ENCODE measurements around the gene GPR39.

The GPR39 gene

DNA sequence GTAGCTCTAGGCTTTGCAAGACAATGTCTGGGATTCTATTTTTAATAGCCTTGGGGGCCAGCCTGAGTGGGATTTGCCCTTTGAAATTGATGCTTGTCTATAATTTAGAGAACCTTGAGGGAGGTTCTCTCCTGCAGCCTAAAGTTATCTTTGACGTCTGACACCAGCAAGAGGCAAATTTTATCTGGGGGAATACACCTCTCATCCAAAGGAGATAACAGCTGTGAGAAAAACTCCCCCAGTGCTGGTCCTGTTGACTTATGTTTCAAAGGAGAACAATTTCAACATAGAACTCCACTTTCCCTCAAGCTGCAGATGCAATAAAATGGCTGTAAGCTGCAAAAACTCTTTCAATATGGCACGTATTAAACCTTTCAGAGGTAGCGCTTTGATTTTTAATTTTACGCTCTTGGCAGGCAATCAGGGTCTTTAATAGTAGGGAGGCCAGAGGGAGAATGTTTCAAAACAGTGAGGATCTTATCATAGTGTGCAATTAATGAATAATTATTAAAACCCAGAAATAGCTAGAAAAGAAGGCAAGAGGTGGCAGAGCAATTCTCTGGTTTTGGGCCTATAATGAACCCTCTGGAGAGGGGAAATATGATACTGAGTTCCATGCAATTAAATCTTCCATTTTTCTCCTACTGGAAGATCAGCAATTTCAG, 191.0 kb downstream of the GPR39 start:
- DNase-seq: no peak

DNA sequence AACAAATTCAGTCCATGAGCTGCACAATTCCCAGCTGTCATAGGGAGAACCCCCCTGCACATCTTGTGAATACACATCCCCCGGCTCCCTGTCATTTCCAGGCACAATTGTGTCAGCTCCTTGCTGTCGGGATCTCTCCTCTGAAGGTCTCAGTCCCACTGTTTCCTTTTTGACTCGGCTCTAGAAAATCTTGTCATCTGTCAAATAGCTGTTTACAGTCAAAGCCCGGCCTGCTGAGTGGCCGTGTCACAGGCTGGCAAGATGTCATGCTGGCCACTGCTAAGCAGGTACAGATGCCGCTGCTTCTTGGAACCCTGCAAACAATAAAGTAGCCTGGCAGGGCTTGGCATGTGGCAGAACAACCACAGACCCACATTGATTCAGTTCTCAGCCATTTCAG, 191.7 kb downstream of the GPR39 start:
- no peak for DNase-seq

GRCh38 chr2:132609101-132609890, 192.7 kb downstream of the GPR39 start:
- DNase-seq: no peak

- DNase-seq: no peak
These were observed 195.1 kb downstream of the GPR39 start for GRCh38 chr2:132611719-132612118.

DNA sequence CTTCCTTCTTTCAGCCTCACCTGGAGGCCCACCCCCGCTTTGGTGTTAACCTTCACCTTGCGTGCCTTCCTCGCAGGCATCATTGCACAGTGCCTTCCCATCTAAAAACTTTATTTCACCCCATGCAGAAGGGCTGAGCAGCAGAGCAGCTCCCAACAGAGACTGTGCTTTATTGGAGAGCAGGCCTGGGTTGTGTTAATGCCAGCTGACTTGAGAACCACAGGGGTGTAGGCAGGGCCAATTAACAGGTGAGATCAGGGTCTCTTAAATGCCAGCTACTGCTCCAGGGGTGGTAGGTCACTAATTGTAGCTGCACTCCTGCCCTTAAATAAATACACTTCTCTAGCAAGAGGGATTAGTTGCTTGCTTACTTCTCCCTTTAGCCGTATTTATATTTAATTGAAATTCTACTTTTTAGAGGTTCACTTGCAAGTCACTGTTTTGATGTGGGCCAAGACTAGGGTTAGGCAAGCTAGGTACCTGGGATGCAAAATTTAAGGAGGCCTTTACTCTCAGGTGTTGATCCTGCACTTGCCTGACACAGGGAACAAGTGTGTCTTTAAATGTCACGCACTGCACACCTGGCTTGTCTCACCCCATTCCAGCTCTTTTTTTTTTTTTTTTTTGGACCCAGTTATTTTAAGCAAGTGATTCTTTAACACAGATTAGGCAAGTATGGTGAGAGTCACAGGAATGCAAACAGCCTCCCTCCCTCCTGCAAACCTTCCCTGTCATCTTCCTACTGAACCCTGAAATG, 198.9 kb downstream of the GPR39 start:
- no peak for DNase-seq

- no peak for DNase-seq
These were observed 201.4 kb downstream of the GPR39 start for GRCh38 chr2:132617989-132618388.

DNA sequence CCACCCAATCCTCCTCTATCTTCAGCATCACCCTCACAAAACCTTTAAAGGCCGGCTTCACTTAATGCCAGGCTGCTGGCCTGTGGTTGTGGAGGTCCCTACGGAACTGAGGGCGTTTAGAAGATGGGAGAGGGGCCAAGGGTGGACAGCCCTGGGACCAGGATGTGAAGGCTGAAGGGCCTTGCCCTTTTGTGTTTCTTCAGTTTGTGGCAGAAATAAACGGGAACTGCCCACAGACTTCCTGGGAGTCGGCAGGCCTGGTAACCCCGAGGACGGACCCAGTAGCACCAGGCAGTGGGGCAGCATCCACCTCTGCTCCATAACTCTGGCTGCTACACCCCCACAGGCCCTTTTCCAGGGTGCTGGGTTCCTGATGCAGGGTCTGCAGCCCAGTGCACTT, 202.1 kb downstream of the GPR39 start:
- no peak for DNase-seq

- no peak for DNase-seq
These were observed 203.5 kb downstream of the GPR39 start for GRCh38 chr2:132620115-132620514.

DNA sequence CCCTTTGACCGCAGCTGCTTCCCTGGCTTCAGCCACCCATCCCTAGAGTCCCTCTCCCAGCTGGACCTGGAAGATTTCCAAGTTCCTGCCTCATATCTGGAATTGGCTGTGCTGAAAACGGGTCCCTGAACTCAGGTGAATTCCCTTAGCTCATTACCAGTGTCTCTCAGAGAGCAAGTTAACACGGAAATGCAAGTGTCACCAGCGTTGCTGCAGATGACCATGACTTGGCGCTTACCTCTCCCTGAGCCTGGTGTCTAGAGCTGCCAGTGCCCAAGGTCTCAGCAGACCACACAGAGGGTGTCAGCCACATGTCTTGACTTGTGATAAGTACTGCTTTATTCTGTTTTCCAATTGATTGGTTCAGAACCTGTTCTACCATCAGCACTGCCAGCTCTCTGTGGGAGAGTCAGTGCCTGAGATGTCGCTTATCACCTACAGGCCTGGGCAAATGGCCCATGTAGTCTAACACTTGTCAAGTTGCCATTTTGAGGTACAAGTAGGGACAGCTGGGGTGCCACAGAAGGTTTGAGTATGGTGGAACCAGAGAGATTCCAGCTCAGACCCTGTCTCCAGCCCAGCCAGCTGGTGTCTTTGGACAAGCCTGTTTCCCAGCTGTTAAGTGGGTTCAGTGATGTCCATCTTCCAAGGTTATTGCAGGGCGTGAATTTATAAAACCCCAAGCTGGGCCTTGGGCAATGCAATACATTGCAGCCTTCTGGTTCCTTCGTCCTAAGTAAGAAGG, 204.7 kb downstream of the GPR39 start:
- DNase-seq: no peak

- no peak for DNase-seq
These were observed 206.7 kb downstream of the GPR39 start for GRCh38 chr2:132623096-132623839.

DNA sequence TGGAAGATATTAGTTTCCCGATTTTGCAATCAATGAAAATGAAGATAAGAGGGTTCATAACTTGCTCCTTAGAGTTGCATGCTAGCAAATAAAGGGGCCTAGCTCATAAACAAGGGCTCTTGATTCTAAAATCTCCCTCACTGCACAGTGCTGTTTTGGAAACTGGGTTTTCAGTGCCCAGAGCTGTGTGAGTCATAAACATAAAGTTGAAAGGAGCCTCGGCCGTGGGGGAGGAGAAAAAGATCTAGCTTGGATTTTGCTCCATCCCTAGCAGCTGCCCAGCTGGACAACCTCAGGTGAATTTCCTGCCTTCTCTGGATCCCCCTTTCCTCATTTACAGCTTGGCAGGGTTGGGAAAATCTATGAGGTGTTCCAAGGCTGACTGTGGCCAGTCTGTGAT, 210.9 kb downstream of the GPR39 start:
- no peak for DNase-seq

GRCh38 chr2:132632000-132632649, 215.5 kb downstream of the GPR39 start:
- DNase-seq: no peak

DNA sequence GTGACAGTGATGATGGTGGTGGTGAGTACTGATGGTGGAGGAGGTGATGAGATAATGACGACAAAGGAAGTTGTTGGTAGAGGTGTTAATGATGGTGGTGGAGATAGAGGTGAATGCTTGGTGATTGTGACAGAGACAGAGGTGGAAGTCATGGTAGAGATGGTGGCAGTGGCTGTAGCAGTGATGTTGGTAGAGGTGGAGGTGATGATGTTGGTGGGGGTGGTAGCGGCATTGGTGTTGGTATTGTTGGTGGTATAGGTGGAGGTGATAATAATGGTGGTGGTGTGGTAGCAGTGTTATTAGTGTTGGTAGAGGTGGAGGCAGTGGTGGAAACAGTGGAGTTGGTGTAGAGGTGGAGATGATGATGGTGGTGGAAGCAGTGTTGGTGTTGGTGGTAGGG, 217.0 kb downstream of the GPR39 start:
- no peak for DNase-seq

DNA sequence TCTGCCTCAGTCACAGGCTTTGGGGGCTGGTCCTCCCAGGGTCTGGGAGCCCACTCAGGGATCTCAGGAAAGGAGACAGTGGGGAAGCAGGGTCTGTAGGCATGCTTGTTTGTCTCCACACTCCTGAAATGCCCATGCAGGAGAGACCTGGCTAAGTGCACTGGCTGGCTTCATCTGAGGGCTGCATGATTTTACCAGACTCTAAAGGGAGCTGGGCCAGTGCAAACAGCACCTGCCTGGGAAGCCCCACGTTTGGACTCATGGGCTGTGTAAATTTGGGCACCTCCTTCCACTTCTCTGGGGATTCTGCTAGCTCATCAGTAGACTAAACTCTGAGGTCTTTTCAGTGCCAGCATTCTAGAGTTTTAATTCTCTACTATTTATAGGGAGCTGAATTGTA, 219.7 kb downstream of the GPR39 start:
- no peak for DNase-seq

GRCh38 chr2:132638313-132639040, 221.9 kb downstream of the GPR39 start:
- DNase-seq: no peak

DNA sequence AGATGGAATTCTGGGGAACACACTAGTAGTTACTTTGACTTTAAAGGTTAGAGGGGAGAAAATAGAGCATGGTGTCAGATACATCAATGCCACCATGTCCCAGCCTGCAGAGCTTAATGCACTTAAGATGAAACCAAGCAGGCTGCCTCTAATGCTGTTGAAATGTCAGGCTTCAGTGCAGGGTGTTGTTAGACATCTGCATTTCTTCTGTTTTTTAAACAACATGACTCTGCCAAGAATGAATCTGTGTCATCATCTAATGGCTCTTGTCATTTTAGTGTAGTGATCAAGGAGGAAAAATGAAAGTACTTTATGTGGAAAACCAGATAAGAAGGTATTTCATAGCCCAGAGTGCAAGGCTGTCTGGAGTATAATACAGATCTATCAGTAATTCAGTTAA, 223.5 kb downstream of the GPR39 start:
- DNase-seq: no peak

DNA sequence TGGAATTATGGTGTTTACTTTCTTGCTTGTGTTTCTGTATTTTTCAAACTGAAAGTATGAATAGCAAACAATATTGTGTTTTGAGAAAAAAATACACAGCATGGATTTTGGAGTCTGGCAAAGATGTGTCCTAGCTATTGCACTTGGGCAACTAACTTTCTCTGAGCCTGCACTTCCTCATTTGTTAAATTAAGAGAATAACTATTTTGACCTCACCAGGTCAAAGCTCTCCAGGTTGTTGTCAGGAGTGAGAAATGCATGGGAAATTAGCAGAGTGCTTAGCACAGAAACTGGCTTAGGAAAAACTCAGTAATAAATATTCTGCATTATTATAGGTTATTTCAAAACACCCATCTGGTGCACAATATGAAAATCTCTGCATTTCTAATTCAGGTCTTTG, 225.2 kb downstream of the GPR39 start:
- DNase-seq: no peak

- DNase-seq: no peak
These were observed 225.8 kb downstream of the GPR39 start for GRCh38 chr2:132642415-132642814.

DNA sequence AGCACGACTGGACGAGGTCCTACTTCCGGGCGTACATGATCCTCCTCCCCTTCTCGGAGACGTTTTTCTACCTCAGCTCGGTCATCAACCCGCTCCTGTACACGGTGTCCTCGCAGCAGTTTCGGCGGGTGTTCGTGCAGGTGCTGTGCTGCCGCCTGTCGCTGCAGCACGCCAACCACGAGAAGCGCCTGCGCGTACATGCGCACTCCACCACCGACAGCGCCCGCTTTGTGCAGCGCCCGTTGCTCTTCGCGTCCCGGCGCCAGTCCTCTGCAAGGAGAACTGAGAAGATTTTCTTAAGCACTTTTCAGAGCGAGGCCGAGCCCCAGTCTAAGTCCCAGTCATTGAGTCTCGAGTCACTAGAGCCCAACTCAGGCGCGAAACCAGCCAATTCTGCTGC, 228.6 kb downstream of the GPR39 start:
- peak; percentile 63 for DNase-seq

DNA sequence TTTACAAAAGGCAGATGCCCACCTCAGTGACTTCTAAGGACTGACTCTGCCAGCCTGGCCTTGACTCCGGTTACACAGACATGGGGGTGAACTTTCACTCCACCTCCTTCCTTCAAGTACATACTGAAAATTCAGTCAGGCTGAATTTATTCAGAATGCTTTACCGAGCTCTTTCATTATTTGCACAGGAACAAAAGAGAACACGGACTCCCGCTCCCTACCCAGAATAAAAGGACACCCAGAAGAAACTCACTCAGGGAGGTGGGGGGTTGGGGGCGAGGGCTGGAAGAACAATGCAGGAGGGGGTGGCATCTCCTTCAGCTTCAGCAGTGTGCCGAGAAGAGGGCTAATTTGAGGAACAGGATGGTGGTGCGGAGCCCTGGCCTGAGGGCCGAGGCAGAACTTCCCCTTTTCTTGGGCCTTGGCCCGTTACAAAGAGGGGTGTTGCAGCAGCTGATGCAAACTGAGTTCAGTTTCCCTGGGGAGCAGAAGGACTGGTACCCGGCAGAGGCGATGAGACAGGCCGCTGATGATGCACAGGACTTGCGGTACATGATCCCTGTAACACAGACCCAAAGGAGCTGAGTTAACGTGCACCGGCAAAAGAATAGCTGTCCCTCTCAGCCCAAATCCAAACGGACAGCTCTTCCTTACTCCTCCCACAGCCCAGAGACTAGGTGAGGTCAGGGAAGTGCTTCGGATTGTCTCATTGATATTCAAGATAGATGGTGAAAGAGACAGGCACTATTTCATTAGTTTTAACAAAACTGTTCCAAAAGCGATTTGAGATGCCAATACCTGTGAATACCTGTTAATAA, 229.3 kb downstream of the GPR39 start:
- DNase-seq: peak; percentile 60
